OCI-LY3 (cell line): Measurements from ENCODE around the gene ACTBL2.

Source experiments
- H2AFZ ChIP-seq: fragments of 200-600, 300-600 bp; shearing (Covaris generic); 2 replicates; pipeline ENCODE4 v1.6.0; 2014; ENCODE audit warnings: antibody characterized with exemption, low read depth, low read length
- H3K27ac ChIP-seq: fragments of 200-600, 300-600 bp; sonication (generic); 2 replicates; pipeline ENCODE4 v1.5.1; 2014; ENCODE audit warnings: mild to moderate bottlenecking, low read length, moderate library complexity, mixed read lengths
- H3K27me3 ChIP-seq: fragments of 200-600, 300-600 bp; sonication (generic); 2 replicates; pipeline ENCODE4 v1.6.1; 2014; ENCODE audit warnings: low read depth, low read length, mixed read lengths
- H3K36me3 ChIP-seq: fragments of 200-600, 300-600 bp; sonication (generic); replicated peaks from 2 replicates; pipeline ENCODE3; 2014; ENCODE audit warnings: low read depth, low read length, mixed read lengths
- H3K4me1 ChIP-seq: fragments of 300-600, 200-600 bp; sonication (generic); 2 replicates; pipeline ENCODE4 v1.6.1; 2014; ENCODE audit warnings: low read length, mixed read lengths
- H3K4me2 ChIP-seq: fragments of 200-600, 300-600 bp; sonication (generic); 2 replicates; pipeline ENCODE4 v1.6.1; 2014; ENCODE audit warnings: low read length, mixed read lengths
- H3K4me3 ChIP-seq: fragments of 300-600, 200-600 bp; sonication (generic); 2 replicates; pipeline ENCODE4 v1.5.1; 2014; ENCODE audit warnings: antibody characterized with exemption, mild to moderate bottlenecking, low read length, moderate library complexity
- H3K79me2 ChIP-seq: fragments of 300-600, 200-600 bp; shearing (Covaris generic); 2 replicates; pipeline ENCODE4 v1.6.1; 2014; ENCODE audit warnings: mild to moderate bottlenecking, low read length, mixed read lengths
- H3K9ac ChIP-seq: fragments of 300-600, 200-600 bp; shearing (Covaris generic); 2 replicates; pipeline ENCODE4 v1.6.0; 2014; ENCODE audit warnings: mild to moderate bottlenecking, low read length, moderate library complexity
- H3K9me3 ChIP-seq: fragments of 200-600, 300-600 bp; shearing (Covaris generic); 2 replicates; pipeline ENCODE4 v1.6.1; 2014; ENCODE audit warnings: low read length, mixed read lengths; ENCODE audit not compliant: insufficient read depth
- H4K20me1 ChIP-seq: fragments of 200-600, 300-600 bp; sonication (generic); 2 replicates; pipeline ENCODE4 v1.6.1; 2016; ENCODE audit warnings: low read length, mixed read lengths; ENCODE audit not compliant: insufficient read depth
- EZH2phosphoT487 ChIP-seq: fragments of 200-600 bp; shearing (Covaris generic); IDR thresholded peaks from 2 replicates; pipeline ENCODE4 v1.6.1; 2018; ENCODE audit warnings: antibody characterized with exemption, mixed run types, low read depth
- TF ChIP-seq, protein P1 (sequence below): fragments of 200-600, 300-600 bp; sonication (generic); IDR thresholded peaks from 2 replicates; pipeline ENCODE4 v1.5.1; 2014; ENCODE audit warnings: antibody characterized with exemption, low read length, low read depth

The ACTBL2 gene

DNA sequence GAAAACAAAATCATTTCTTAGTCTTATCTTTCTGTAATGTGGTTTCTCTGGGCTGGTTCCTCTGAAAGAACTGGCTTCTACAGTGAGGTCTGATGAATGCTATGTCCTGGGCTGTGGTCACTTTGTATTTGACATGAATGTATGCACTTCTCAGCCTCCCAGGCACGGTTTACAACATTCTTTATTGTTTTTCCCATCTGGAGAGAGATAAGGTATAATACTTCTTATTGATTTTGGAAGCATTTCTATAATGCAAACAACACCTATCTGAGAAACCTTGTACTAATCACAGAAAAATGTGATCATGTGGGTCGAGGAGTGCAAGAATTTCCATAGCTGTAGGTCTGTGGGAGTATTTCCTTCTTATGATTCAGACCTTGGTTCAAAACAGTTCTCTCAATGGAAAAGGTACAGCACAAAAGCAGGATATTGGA, 46.9 kb downstream of the ACTBL2 start:
- TF ChIP-seq, protein P1, sequence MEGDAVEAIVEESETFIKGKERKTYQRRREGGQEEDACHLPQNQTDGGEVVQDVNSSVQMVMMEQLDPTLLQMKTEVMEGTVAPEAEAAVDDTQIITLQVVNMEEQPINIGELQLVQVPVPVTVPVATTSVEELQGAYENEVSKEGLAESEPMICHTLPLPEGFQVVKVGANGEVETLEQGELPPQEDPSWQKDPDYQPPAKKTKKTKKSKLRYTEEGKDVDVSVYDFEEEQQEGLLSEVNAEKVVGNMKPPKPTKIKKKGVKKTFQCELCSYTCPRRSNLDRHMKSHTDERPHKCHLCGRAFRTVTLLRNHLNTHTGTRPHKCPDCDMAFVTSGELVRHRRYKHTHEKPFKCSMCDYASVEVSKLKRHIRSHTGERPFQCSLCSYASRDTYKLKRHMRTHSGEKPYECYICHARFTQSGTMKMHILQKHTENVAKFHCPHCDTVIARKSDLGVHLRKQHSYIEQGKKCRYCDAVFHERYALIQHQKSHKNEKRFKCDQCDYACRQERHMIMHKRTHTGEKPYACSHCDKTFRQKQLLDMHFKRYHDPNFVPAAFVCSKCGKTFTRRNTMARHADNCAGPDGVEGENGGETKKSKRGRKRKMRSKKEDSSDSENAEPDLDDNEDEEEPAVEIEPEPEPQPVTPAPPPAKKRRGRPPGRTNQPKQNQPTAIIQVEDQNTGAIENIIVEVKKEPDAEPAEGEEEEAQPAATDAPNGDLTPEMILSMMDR, result no peak
- TF ChIP-seq EZH2phosphoT487, result no peak
- H4K20me1 ChIP-seq, result no peaks in the 10 kb centered on the region
- no peak overlapping the region for H3K4me2 ChIP-seq
- H3K79me2 ChIP-seq, result no peaks in the 10 kb centered on the region
- no peaks in the 10 kb centered on the region for H3K9me3 ChIP-seq
- no peak overlapping the region for H2AFZ ChIP-seq
- H3K4me3 ChIP-seq, result no peak overlapping the region
- no peak overlapping the region for H3K9ac ChIP-seq
- no peak overlapping the region for H3K27ac ChIP-seq
- no peaks in the 10 kb centered on the region for H3K27me3 ChIP-seq
- no peaks in the 10 kb centered on the region for H3K36me3 ChIP-seq
- H3K4me1 ChIP-seq, result no peaks in the 10 kb centered on the region

DNA sequence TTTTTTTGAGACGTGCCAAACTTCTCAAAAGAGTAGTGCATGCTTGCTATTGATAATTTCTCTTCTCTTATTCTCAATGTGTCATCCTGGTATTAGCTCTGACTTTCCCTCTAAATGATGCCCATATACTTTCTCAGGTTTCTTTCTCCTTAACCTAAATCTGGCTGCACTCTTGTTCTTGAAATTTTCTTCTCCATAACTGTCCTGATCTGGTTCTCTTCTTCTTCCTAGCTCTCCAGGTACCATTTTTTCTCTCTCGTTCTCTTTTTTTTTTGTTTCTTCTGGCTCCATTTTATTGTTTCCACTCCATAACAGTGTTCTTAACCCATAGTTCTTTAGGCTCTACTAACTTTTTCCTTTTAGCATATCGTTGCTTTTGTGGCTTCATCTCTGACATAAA, 47.9 kb downstream of the ACTBL2 start:
- Histone ChIP-seq H3K27ac (no peak overlapping the region), H3K36me3 (no peaks in the 10 kb centered on the region), H3K4me3 (no peak overlapping the region), H4K20me1 (no peaks in the 10 kb centered on the region), H3K9me3 (no peaks in the 10 kb centered on the region), H3K4me2 (no peak overlapping the region), H3K4me1 (no peaks in the 10 kb centered on the region), H3K27me3 (no peaks in the 10 kb centered on the region), H3K9ac (no peak overlapping the region), H2AFZ (no peak overlapping the region), H3K79me2 (no peaks in the 10 kb centered on the region)
- TF ChIP-seq, protein P1, result no peak
- no peak for TF ChIP-seq EZH2phosphoT487

DNA sequence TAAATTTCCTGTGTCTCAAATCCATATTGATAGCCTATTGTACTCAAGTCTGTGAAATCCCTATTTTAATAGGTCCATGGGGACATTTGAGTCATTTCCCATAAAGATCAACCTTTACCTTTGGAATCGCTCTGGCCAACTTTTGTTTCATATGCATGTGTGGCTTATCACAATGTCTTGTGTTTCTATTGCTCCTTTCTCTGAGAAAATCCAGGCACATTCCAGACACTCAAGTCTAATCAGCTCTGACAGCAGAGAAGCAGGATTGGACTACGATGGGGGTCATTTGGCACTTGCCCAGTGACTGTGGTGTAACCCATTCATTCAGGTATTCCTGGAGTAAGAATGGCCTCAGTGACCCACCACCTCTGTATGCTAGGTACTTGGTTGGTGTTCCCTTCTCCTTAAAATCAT, 48.4 kb downstream of the ACTBL2 start:
- no peak overlapping the region for H3K9ac ChIP-seq
- H2AFZ ChIP-seq, result no peak overlapping the region
- TF ChIP-seq, protein P1, result no peak
- TF ChIP-seq EZH2phosphoT487, result no peak
- H3K79me2 ChIP-seq, result no peaks in the 10 kb centered on the region
- no peaks in the 10 kb centered on the region for H3K4me1 ChIP-seq
- H3K27ac ChIP-seq, result no peak overlapping the region
- H3K36me3 ChIP-seq, result no peaks in the 10 kb centered on the region
- H3K9me3 ChIP-seq, result no peaks in the 10 kb centered on the region
- no peak overlapping the region for H3K4me2 ChIP-seq
- H4K20me1 ChIP-seq, result no peaks in the 10 kb centered on the region
- H3K4me3 ChIP-seq, result no peak overlapping the region
- H3K27me3 ChIP-seq, result no peaks in the 10 kb centered on the region

DNA sequence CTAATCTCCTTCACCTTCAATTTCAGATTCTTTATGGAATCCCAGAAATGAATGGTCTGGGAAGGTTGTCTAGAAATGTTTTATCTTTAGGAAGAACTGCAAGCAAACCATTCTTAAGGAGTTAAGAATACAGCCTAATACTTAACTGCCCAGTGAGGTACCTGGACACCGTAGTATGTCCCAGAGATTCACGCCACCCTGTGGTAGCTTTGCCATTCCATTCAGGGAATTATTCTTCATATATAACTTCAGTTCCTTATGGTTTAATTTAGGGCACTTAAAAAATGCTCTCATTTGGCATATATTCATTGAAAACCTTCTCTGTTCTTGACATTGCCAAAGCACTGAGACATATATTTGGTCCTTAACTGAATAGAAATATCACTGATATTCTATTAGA, 49.7 kb downstream of the ACTBL2 start:
- Histone ChIP-seq H3K36me3 (no peaks in the 10 kb centered on the region), H4K20me1 (no peaks in the 10 kb centered on the region), H2AFZ (no peak overlapping the region), H3K79me2 (no peaks in the 10 kb centered on the region), H3K27me3 (no peaks in the 10 kb centered on the region), H3K4me1 (no peaks in the 10 kb centered on the region), H3K4me2 (no peak overlapping the region), H3K9ac (no peak overlapping the region), H3K9me3 (no peaks in the 10 kb centered on the region), H3K4me3 (no peak overlapping the region), H3K27ac (no peak overlapping the region)
- no peak for TF ChIP-seq EZH2phosphoT487
- TF ChIP-seq, protein P1, result no peak
